ENCODE measurements around the gene FBXO40.

Gene FBXO40

DNA sequence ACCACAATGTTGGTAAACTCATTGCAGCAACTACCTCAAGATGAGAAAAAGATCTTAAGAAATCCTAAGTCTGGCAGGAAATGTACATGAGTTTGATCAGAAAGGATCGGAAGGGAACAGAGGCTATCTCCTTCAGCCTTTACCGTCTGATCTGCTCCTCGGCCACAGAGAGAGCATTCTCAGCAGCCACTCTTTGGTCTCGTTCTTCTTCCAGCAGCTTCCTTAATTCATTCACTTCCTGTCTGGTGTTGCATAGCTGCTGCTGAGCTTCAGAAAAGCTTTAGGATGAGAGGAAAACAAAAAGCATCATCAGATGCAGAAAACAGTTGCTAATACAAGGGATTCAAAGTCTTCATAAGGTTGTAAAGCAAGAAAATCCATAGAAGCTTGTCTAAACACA, 74.2 kb downstream of the FBXO40 start:
- no peak for TF ChIP-seq SIN3A (IDR thresholded peaks at IDR 0.05; ENCODE audit: borderline replicate concordance, insufficient read depth, low read length)
- TF ChIP-seq, protein P1, sequence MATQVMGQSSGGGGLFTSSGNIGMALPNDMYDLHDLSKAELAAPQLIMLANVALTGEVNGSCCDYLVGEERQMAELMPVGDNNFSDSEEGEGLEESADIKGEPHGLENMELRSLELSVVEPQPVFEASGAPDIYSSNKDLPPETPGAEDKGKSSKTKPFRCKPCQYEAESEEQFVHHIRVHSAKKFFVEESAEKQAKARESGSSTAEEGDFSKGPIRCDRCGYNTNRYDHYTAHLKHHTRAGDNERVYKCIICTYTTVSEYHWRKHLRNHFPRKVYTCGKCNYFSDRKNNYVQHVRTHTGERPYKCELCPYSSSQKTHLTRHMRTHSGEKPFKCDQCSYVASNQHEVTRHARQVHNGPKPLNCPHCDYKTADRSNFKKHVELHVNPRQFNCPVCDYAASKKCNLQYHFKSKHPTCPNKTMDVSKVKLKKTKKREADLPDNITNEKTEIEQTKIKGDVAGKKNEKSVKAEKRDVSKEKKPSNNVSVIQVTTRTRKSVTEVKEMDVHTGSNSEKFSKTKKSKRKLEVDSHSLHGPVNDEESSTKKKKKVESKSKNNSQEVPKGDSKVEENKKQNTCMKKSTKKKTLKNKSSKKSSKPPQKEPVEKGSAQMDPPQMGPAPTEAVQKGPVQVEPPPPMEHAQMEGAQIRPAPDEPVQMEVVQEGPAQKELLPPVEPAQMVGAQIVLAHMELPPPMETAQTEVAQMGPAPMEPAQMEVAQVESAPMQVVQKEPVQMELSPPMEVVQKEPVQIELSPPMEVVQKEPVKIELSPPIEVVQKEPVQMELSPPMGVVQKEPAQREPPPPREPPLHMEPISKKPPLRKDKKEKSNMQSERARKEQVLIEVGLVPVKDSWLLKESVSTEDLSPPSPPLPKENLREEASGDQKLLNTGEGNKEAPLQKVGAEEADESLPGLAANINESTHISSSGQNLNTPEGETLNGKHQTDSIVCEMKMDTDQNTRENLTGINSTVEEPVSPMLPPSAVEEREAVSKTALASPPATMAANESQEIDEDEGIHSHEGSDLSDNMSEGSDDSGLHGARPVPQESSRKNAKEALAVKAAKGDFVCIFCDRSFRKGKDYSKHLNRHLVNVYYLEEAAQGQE (IDR thresholded peaks at IDR 0.05; ENCODE audit: insufficient read depth in 1 of 2, low read depth in 2 of 2, low read length in 2 of 2) = no peak
- no peak for TF ChIP-seq TAF1 (IDR thresholded peaks at IDR 0.05; ENCODE audit: borderline replicate concordance, insufficient read depth, low read length)
- TF ChIP-seq FOXP2 (optimal IDR thresholded peaks at IDR 0.05; ENCODE audit: borderline replicate concordance, extremely low read depth, extremely low read length, insufficient read depth) = no peak
- TF ChIP-seq POLR2AphosphoS5 (IDR thresholded peaks at IDR 0.05; ENCODE audit: low read depth, low read length) = no peak

DNA sequence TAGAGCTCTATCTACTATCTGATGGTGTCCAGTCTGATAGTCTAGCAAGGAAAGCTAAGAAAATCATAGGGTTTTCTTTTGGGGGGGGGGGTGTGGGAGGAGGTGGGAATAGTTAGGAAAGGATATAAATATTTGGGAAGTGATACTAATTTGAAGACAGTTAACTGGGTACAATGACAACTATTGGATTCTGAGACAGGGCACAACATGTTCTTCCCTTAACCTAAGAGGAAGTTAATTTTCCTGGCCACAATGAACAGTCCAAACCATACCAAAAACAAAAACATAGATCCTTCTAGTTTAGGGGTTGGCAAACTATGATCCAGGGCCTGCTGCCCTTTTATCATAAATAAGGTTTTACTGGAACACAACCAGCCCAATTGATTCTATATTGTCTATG, 77.5 kb downstream of the FBXO40 start:
- TF ChIP-seq FOXP2 (optimal IDR thresholded peaks at IDR 0.05; ENCODE audit: borderline replicate concordance, extremely low read depth, extremely low read length, insufficient read depth) (no peak), TAF1 (IDR thresholded peaks at IDR 0.05; ENCODE audit: borderline replicate concordance, insufficient read depth, low read length) (no peak), SIN3A (IDR thresholded peaks at IDR 0.05; ENCODE audit: borderline replicate concordance, insufficient read depth, low read length) (no peak), POLR2AphosphoS5 (IDR thresholded peaks at IDR 0.05; ENCODE audit: low read depth, low read length) (no peak)
- TF ChIP-seq, protein P1 (IDR thresholded peaks at IDR 0.05; ENCODE audit: insufficient read depth in 1 of 2, low read depth in 2 of 2, low read length in 2 of 2) = no peak

DNA sequence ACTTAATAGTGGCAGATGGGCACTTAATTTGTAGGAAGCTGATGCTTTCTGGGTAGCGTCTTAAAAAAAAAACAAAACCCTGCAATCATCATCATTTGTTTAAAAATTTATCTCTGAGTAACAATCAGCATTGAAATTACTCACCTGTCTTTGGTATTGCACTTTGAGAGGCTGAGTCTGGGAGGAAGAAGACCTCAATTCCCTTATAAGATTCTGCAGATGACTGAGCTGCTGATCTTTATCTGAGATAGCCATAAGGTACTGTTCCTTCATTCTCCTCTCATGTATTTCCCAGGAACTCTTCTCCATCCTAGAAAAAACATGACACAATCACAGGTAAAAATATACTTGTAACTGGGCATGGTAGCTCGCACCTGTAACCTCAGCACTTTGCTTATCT, 84.0 kb downstream of the FBXO40 start:
- TF ChIP-seq, protein P1 (IDR thresholded peaks at IDR 0.05; ENCODE audit: insufficient read depth in 1 of 2, low read depth in 2 of 2, low read length in 2 of 2) = no peak
- TF ChIP-seq FOXP2 (optimal IDR thresholded peaks at IDR 0.05; ENCODE audit: borderline replicate concordance, extremely low read depth, extremely low read length, insufficient read depth) (no peak), TAF1 (IDR thresholded peaks at IDR 0.05; ENCODE audit: borderline replicate concordance, insufficient read depth, low read length) (no peak), POLR2AphosphoS5 (IDR thresholded peaks at IDR 0.05; ENCODE audit: low read depth, low read length) (no peak), SIN3A (IDR thresholded peaks at IDR 0.05; ENCODE audit: borderline replicate concordance, insufficient read depth, low read length) (no peak)
